Fibroblast of skin of left biceps (primary cell): ENCODE measurements around the gene PAX1.

Source experiments
- DNase-seq, 2 experiments: peaks; one replicate each; pipeline ENCODE4 v3.0.0-alpha.2; 2013; ENCODE audit warnings: low read depth in 2 of 2

The PAX1 gene

GRCh38 chr20:21702553-21703470, 2.7 kb upstream of the PAX1 start:
- peak; percentile 28 to 32 for DNase-seq

DNA sequence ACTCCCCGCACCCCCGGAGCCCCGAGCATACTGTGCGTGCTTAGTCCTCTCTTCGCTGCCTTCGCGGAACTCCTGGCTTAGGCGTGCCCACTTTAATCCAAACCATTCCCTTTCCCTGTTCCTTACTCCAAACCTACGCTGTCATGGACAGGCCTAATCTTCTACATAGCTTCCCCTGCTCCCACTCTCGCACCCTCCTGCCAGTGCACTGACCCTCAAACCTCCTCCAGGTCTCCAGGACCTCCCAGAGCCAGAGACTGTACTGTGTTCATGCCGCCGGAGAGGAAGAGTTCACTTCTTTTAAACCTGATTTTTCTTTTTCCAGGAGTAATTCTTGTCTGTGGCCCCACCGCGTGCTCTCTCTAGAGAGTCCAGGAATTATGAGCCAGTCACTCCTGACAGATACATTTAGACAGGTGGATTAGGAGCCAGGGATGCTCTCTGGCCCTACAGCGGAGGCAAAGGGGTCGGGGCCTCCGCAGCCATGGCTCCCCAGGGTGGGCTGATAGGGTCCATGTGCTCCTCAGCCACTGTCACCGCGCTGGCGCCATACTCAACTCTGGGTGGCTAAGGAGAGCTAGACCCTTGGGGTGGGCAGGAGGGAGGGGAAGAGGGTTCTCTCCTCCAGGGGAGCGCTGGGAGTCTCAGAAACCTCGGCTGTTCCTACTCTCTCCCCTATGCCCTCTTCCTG, 1.6 kb upstream of the PAX1 start:
- no peak for DNase-seq

GRCh38 chr20:21704408-21705385, 767 bp upstream of the PAX1 start:
- DNase-seq = no peak

DNA sequence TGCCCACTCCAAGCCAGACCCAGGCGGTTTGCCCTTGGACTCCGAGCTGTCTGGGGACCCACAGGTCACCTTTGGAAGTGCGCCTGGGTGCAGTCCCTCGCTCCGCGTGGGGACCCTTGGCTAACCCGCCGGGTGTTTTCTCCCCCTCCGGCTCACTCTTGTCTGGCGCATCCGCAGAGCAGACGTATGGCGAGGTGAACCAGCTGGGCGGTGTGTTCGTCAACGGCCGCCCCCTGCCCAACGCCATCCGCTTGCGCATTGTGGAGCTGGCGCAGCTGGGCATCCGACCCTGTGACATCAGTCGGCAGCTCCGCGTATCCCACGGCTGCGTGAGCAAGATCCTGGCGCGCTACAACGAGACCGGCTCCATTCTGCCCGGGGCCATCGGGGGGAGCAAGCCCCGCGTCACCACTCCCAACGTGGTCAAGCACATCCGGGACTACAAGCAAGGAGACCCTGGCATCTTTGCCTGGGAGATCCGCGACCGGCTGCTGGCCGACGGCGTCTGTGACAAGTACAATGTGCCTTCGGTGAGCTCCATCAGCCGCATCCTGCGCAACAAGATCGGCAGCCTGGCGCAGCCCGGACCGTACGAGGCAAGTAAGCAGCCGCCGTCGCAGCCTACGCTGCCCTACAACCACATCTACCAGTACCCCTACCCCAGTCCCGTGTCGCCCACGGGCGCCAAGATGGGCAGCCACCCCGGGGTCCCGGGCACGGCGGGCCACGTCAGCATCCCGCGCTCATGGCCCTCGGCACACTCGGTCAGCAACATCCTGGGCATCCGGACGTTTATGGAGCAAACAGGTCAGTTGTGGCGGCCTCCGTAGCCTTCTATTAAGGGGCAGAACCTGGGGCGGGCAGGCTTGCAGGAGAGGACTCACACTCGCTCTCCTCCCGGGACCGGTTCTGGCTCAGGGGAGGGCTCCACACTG, 1.1 kb downstream of the PAX1 start:
- DNase-seq = no peak

- no peak for DNase-seq
These were observed 1.8 kb downstream of the PAX1 start for GRCh38 chr20:21707267-21707666.

- DNase-seq = no peak
These were observed 2.7 kb downstream of the PAX1 start for GRCh38 chr20:21707999-21708737.

DNA sequence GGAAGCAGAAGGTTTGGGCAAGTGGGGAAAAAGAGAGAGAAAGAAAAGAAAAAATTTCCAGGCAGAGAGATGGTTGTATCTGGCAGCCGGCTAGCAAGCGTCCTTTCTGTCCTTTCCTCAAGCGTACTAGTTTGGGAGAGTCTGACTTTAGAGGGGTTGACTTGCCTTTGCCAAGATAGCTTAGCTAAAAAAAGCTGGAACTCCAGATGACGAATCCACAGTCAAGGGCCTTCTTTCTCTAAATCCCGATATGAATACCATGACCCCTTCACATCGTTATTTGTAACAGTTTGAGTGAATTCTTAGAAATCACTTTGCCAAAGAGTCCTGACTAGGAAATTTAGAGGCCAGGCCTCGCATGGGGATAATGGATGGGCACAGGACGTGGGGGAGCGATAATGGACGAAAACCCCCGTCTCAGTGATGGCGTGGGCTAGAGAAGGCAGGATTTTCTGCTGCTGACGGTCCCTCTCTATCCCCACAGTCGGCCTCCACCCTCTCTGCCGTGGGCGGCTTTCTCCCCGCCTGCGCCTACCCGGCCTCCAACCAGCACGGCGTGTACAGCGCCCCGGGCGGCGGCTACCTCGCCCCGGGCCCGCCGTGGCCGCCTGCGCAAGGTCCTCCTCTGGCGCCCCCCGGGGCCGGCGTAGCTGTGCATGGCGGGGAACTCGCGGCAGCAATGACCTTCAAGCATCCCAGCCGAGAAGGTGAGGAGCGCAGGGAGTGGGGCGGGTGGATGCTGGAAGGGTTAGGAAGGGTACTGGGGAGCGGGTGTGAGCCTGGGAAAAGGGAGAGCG, 3.5 kb downstream of the PAX1 start:
- no peak for DNase-seq

GRCh38 chr20:21709535-21709904, 4.1 kb downstream of the PAX1 start:
- DNase-seq = no peak

DNA sequence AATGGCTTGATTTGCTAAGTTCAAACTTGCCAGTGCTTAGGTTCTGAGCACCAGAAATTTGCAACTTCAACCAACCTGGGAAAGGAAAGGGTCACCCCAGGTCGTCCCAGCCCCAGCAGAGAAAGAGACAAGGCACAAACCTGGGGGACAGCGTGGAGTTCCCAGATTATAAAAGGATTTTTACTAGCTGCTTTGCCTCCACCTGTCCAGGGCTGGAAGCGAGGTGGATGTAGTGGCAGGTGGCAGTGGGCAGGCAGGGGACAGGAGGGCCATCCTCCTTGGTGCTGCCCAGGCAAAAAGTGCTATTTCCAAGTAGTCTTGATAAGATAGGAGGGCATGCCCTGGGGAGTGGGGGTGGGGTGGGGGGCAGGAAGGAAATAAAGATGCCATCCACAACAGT, 4.9 kb downstream of the PAX1 start:
- DNase-seq = no peak

DNA sequence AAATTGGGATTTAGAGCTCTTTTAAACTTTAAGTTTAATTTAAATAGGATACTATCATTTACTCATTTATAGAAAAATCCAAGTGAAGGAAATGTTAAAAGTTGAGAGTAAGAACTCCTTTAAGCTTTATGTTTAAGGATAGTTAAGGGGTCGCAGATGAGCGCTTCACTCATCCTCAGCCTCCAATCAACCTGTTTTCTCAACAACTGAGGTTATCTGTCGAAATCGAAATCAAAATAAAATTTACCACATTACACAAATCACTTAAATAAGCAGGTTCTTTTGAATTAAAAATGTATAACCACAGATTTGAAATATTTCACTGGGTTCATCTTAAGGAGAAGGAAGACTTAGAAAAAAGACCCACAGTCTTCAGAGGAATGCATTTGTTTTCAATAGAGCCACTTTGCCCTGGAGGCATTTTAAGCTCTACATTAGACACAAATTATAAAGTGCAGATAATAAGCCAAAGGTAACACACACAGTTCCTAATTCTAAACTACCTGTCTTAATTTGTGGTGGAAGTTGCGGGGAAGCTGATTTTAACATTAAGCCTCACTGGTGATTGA, 5.5 kb downstream of the PAX1 start:
- DNase-seq = no peak

- no peak for DNase-seq
These were observed 7.1 kb downstream of the PAX1 start for GRCh38 chr20:21712443-21713059.

DNA sequence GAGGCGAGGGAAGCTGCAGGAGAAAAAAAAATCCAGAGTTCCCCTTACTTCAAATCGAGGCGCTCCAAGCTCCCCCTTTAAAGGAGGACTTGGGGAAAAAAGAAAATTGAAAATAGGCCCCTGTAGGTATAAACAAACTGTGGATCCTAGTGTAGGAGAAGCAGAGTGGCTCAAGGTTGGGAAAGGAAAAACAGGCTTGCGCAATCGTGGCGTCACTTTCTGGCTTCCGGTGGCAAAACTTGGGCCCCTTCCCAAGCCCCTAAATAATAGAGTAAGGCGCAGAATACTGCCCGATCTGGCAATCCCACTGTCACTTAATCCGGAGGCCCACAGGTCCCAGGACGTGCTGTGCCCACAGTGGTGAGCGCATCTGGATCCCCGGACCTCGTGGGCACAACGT, 8.0 kb downstream of the PAX1 start:
- no peak for DNase-seq

DNA sequence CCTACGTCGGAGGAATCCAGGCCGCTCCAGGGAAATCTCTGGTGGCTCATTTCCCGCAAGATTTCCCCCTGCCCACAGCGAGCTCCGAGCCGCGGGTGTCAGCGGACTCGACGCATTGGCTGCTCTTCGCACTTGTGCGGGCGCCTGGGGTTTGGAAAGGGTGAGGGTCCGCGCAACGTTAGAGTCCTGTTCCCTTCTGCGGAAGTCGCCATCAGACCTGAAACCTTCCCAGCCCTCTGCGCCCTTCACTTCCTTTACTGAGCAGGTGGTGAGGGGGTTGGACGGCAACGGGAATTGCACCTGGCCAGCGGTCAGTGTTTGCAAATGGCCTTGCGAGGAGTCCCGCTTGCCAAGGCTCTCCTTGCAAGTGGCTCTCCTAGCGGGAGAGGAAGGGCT, 8.4 kb downstream of the PAX1 start:
- no peak for DNase-seq

DNA sequence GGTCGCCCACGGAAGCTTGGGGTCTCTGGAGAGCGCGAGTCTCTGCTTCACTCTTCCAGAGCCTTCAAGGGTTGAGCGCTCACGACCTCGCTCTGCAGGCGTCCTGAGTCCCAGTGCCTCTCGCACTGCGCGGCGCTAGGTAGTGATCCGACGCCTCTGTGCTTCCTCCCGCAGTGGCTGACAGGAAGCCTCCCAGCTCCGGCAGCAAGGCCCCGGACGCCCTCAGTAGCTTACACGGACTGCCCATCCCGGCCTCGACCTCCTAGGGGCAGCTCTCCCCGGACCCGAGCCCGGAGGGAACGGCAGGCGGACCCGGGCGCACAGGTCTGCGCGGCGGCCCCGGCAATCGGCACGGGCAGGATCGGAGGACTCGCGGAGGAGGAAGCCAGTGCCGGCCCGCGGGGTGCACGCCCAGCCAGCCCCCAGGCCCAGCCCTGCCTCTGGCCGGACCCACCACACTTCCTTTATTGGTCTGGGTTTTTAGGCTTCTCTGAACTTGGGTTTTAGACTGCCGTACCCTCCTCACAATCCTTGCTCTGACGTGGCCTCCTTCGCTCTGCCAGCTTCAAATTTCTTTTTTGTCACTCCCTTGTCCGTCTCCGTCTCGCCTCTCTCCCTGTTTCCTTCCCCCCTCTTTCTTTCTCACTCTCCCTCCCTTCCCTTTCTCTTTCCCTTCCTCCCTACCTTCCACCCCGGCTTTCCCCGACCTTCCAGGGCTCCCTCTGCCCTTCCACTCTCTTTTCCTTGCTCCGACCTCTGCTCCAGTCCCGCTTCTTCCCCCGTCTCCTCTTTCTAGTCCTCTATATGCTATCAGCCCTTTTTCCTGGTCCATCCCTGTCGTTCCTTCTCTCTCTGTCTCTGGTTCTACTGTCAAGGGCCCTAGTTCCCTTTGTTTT, 9.1 kb downstream of the PAX1 start:
- no peak for DNase-seq

DNA sequence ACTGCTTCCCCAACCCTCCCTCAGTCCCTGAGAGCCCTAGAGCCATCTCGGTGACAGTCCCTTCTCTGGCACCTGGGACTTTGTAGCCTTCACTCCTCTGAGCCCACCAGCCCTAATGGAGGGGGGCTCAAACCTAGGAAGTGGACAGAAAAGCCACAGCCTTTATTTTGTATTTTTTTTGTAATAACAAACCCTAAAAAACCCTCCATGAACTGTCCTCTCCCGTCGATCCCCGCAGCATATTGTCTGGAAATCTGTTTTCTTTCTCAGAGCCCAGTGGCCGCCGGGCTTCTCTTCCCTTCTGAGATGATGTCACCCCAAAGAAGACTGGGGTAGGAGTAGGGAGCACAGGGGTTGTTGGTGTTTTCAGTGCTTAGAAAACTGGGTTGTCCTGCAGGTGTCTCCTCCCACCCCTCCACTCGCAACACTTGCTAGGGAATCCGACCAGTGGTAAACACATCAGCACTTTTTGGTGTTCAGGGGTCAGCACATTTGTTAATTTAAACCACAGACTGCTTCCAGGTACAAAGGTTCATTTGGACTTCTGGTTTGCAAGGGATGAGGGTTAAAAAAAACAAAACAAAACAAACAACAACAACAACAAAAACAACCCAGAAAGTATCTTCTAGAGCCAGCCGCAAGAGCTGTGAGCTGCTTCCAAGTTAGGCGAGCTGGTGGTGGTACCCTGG, 9.9 kb downstream of the PAX1 start:
- DNase-seq = no peak

DNA sequence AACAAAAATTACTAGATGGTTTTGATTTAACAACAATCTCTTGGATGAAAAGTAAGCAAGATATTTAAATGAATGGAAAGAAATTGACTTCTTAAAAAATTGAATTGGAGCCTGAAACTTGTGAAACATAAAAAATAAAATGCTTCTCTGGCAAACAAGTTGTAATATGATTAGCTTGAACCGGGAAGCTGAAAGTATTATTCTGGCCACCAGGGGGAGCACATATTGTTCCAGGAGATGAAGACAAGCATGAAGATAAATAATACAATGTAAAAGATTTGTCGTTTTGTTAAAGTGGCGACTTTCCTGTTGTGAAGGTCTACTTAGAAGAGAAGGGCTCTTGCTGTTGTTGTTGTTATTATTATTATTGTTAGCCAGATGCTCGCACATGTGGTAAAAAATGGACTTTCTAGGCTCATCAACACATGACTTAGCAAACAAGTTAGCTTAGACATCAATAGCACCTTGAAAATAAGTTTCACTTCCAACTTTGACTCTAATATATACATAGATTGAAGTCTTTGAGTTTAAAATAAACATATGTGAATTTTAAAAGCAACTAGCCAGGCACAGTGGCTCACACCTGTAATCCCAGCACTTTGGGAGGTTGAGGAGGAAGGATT, 14.2 kb downstream of the PAX1 start:
- peak in 1 of 2 experiments; percentile 31 for DNase-seq
